ENCODE results near the gene AMPD3. TPM values are rescaled to one million over a fixed set of nuclear protein-coding genes. Genes with fewer than 3 reads are reported as not detected.

The AMPD3 gene
- total RNA-seq, 1 experiment from 2014 or later, result 12.5 TPM

DNA sequence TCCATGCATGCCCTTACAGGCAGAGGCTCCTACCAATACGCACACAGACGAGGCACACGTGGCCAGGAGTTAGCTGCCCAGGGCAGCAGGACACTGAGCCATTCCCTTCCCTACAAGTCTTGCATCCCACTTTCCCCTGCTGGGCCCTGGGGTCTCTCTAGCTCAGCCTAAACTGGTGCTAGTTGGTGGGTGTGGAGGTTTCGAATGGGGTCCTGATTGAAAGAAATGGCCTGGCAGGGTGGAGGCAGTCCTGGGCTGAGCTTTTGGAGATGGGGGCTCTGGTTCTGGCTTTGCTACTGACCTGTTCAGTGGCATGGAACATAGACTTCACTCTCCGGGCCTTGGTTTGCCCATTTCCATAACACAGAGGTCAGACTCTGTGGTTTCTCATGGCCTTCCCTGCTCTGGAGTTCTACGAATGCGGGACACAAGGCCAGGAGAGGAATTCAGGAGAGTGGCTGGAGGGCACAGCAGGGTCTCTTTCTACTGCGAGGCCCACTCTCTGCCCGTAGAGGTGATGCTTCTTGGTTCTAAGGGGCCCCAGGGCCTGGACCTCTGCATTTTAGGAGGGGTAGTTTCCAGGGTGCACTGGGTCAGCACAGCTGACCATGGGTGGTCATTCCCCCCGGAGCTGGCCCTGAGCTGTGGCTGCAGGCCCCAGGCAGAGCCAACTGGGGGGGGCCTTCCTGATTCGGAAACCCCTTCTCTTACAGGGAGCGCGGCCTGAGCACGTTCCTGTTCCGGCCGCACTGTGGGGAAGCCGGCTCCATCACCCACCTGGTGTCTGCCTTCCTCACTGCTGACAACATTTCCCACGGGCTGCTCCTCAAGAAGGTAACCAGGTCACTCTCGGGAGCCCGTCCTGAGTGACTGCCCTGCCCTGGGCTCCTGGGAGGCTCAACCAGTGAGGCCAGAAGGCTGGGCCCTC lies 46.0 kb downstream of the AMPD3 start:
- TF ChIP-seq TCF7L2 (IDR thresholded peaks at IDR 0.05; ENCODE audit: low read depth, low read length) (no peak), SIN3A (IDR thresholded peaks at IDR 0.05; ENCODE audit: borderline replicate concordance, insufficient read depth, low read depth, low read length) (no peak), POLR2AphosphoS5 (IDR thresholded peaks at IDR 0.05; ENCODE audit: low read depth, low read length) (no peak)
- TF ChIP-seq, protein P1, sequence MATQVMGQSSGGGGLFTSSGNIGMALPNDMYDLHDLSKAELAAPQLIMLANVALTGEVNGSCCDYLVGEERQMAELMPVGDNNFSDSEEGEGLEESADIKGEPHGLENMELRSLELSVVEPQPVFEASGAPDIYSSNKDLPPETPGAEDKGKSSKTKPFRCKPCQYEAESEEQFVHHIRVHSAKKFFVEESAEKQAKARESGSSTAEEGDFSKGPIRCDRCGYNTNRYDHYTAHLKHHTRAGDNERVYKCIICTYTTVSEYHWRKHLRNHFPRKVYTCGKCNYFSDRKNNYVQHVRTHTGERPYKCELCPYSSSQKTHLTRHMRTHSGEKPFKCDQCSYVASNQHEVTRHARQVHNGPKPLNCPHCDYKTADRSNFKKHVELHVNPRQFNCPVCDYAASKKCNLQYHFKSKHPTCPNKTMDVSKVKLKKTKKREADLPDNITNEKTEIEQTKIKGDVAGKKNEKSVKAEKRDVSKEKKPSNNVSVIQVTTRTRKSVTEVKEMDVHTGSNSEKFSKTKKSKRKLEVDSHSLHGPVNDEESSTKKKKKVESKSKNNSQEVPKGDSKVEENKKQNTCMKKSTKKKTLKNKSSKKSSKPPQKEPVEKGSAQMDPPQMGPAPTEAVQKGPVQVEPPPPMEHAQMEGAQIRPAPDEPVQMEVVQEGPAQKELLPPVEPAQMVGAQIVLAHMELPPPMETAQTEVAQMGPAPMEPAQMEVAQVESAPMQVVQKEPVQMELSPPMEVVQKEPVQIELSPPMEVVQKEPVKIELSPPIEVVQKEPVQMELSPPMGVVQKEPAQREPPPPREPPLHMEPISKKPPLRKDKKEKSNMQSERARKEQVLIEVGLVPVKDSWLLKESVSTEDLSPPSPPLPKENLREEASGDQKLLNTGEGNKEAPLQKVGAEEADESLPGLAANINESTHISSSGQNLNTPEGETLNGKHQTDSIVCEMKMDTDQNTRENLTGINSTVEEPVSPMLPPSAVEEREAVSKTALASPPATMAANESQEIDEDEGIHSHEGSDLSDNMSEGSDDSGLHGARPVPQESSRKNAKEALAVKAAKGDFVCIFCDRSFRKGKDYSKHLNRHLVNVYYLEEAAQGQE (IDR thresholded peaks at IDR 0.05; ENCODE audit: insufficient read depth in 1 of 2, low read depth in 2 of 2, low read length in 1 of 2), result no peak
- TF ChIP-seq, protein P2, sequence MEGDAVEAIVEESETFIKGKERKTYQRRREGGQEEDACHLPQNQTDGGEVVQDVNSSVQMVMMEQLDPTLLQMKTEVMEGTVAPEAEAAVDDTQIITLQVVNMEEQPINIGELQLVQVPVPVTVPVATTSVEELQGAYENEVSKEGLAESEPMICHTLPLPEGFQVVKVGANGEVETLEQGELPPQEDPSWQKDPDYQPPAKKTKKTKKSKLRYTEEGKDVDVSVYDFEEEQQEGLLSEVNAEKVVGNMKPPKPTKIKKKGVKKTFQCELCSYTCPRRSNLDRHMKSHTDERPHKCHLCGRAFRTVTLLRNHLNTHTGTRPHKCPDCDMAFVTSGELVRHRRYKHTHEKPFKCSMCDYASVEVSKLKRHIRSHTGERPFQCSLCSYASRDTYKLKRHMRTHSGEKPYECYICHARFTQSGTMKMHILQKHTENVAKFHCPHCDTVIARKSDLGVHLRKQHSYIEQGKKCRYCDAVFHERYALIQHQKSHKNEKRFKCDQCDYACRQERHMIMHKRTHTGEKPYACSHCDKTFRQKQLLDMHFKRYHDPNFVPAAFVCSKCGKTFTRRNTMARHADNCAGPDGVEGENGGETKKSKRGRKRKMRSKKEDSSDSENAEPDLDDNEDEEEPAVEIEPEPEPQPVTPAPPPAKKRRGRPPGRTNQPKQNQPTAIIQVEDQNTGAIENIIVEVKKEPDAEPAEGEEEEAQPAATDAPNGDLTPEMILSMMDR (IDR thresholded peaks at IDR 0.05), result no peak
- CTCF ChIA-PET, result no interaction called here
- H3K9me3 ChIP-seq (ENCODE audit: control insufficient read depth, insufficient read depth, low read depth, low read length), result no peaks in the 10 kb centered on the region
- ATAC-seq (no peak), DNase-seq (ENCODE audit: low read depth, low spot score) (no peak)
- no peaks in the 10 kb centered on the region for H3K4me1 ChIP-seq (ENCODE audit: control insufficient read depth, insufficient read depth, low read length)
- in situ Hi-C loops (cut with HindIII; ENCODE audit: low pct_unique_long_range_greater_than_20kb, low sequenced_read_pairs) (no loop called here), intact Hi-C loops (cut with micrococcal nuclease; ENCODE audit: unreplicated experiment) (no loop called here)
- no peak overlapping the region for H3K4me3 ChIP-seq (ENCODE audit: low read depth in 2 of 2, low read length in 2 of 2)
- H3K36me3 ChIP-seq (ENCODE audit: control insufficient read depth, insufficient read depth, low read length), result no peaks in the 10 kb centered on the region
- no TSS peak for BruUV-seq (replicated peaks)
- H3K27ac ChIP-seq (ENCODE audit: low read length), result no peak overlapping the region
- no peaks in the 10 kb centered on the region for H3K27me3 ChIP-seq (ENCODE audit: control insufficient read depth, insufficient read depth, low read length)
- POLR2A ChIA-PET, result no interaction called here

GRCh38 chr11:10502065-10502680 lies 47.1 kb downstream of the AMPD3 start:
- DNase-seq (ENCODE audit: low read depth, low spot score) (no peak), ATAC-seq (no peak)
- CTCF ChIA-PET, result no interaction called here
- Histone ChIP-seq H3K4me1 (ENCODE audit: control insufficient read depth, insufficient read depth, low read length) (no peaks in the 10 kb centered on the region), H3K36me3 (ENCODE audit: control insufficient read depth, insufficient read depth, low read length) (no peaks in the 10 kb centered on the region), H3K27ac (ENCODE audit: low read length) (no peak overlapping the region), H3K9me3 (ENCODE audit: control insufficient read depth, insufficient read depth, low read depth, low read length) (no peaks in the 10 kb centered on the region), H3K4me3 (ENCODE audit: low read depth in 2 of 2, low read length in 2 of 2) (no peak overlapping the region), H3K27me3 (ENCODE audit: control insufficient read depth, insufficient read depth, low read length) (no peaks in the 10 kb centered on the region)
- intact Hi-C loops (cut with micrococcal nuclease; ENCODE audit: unreplicated experiment), result no loop called here
- BruUV-seq (replicated peaks), result no TSS peak
- POLR2A ChIA-PET, result interaction anchor here (0.5 kb wide), 1 partner anchor 1047 kb away, joined by 3 read pairs; no protein-coding TSS in a partner anchor
- in situ Hi-C loops (cut with HindIII; ENCODE audit: low pct_unique_long_range_greater_than_20kb, low sequenced_read_pairs), result no loop called here
- TF ChIP-seq, protein P2 (IDR thresholded peaks at IDR 0.05), result no peak
- TF ChIP-seq, protein P1 (IDR thresholded peaks at IDR 0.05; ENCODE audit: insufficient read depth in 1 of 2, low read depth in 2 of 2, low read length in 1 of 2), result no peak
- TF ChIP-seq TCF7L2 (IDR thresholded peaks at IDR 0.05; ENCODE audit: low read depth, low read length) (no peak), SIN3A (IDR thresholded peaks at IDR 0.05; ENCODE audit: borderline replicate concordance, insufficient read depth, low read depth, low read length) (no peak), POLR2AphosphoS5 (IDR thresholded peaks at IDR 0.05; ENCODE audit: low read depth, low read length) (no peak)

Measured in Panc1 (cell line).